ENCODE measurements around the gene DDX50. TPM values are rescaled to one million over a fixed set of nuclear protein-coding genes. Genes with fewer than 3 reads are reported as not detected.

The DDX50 gene
- total RNA-seq, 1 experiment from 2014 or later = 46.9 TPM

DNA sequence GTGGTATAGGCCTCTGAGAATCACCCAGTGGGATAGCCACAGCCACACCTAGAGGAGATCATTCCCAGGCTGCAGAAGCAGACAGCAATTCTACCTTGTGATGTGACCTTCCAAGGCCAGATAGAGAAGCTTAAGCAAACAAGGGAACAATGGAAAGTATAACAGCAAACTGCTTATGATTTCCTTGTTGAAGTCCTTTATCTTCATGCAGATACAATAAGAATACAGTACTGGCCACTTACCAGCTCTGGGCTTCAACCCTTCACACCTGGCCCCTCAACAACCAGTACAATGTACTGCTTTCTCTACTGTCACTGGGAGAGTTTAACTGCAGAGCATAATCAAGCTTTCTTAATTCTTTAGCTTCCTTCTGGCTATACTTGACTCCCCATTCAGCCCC is 22.6 kb upstream of the DDX50 start:
- ATAC-seq (no peak), DNase-seq (ENCODE audit: low read depth, low spot score) (no peak)
- no peaks in the 10 kb centered on the region for H3K9me3 ChIP-seq (ENCODE audit: control insufficient read depth, insufficient read depth, low read depth, low read length)
- TF ChIP-seq POLR2AphosphoS5 (IDR thresholded peaks at IDR 0.05; ENCODE audit: low read depth, low read length) (no peak), TCF7L2 (IDR thresholded peaks at IDR 0.05; ENCODE audit: low read depth, low read length) (no peak), SIN3A (IDR thresholded peaks at IDR 0.05; ENCODE audit: borderline replicate concordance, insufficient read depth, low read depth, low read length) (no peak)
- TF ChIP-seq, protein P1, sequence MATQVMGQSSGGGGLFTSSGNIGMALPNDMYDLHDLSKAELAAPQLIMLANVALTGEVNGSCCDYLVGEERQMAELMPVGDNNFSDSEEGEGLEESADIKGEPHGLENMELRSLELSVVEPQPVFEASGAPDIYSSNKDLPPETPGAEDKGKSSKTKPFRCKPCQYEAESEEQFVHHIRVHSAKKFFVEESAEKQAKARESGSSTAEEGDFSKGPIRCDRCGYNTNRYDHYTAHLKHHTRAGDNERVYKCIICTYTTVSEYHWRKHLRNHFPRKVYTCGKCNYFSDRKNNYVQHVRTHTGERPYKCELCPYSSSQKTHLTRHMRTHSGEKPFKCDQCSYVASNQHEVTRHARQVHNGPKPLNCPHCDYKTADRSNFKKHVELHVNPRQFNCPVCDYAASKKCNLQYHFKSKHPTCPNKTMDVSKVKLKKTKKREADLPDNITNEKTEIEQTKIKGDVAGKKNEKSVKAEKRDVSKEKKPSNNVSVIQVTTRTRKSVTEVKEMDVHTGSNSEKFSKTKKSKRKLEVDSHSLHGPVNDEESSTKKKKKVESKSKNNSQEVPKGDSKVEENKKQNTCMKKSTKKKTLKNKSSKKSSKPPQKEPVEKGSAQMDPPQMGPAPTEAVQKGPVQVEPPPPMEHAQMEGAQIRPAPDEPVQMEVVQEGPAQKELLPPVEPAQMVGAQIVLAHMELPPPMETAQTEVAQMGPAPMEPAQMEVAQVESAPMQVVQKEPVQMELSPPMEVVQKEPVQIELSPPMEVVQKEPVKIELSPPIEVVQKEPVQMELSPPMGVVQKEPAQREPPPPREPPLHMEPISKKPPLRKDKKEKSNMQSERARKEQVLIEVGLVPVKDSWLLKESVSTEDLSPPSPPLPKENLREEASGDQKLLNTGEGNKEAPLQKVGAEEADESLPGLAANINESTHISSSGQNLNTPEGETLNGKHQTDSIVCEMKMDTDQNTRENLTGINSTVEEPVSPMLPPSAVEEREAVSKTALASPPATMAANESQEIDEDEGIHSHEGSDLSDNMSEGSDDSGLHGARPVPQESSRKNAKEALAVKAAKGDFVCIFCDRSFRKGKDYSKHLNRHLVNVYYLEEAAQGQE (IDR thresholded peaks at IDR 0.05; ENCODE audit: insufficient read depth in 1 of 2, low read depth in 2 of 2, low read length in 1 of 2) = no peak
- TF ChIP-seq, protein P2, sequence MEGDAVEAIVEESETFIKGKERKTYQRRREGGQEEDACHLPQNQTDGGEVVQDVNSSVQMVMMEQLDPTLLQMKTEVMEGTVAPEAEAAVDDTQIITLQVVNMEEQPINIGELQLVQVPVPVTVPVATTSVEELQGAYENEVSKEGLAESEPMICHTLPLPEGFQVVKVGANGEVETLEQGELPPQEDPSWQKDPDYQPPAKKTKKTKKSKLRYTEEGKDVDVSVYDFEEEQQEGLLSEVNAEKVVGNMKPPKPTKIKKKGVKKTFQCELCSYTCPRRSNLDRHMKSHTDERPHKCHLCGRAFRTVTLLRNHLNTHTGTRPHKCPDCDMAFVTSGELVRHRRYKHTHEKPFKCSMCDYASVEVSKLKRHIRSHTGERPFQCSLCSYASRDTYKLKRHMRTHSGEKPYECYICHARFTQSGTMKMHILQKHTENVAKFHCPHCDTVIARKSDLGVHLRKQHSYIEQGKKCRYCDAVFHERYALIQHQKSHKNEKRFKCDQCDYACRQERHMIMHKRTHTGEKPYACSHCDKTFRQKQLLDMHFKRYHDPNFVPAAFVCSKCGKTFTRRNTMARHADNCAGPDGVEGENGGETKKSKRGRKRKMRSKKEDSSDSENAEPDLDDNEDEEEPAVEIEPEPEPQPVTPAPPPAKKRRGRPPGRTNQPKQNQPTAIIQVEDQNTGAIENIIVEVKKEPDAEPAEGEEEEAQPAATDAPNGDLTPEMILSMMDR (IDR thresholded peaks at IDR 0.05) = no peak
- ChIA-PET POLR2A (interaction anchor here (0.6 kb wide), 1 partner anchor 410 kb away, joined by 3 read pairs; no protein-coding TSS in a partner anchor), CTCF (interaction anchor here (0.6 kb wide), 1 partner anchor 73 kb away, joined by 5 read pairs; no protein-coding TSS in a partner anchor)
- H3K4me3 ChIP-seq (ENCODE audit: low read depth in 2 of 2, low read length in 2 of 2) = no peak overlapping the region
- H3K27me3 ChIP-seq (ENCODE audit: control insufficient read depth, insufficient read depth, low read length) = no peaks in the 10 kb centered on the region
- H3K36me3 ChIP-seq (ENCODE audit: control insufficient read depth, insufficient read depth, low read length) = no peaks in the 10 kb centered on the region
- intact Hi-C loops (cut with micrococcal nuclease; ENCODE audit: unreplicated experiment) (no loop called here), in situ Hi-C loops (cut with HindIII; ENCODE audit: low pct_unique_long_range_greater_than_20kb, low sequenced_read_pairs) (no loop called here)
- BruUV-seq (replicated peaks) = no TSS peak
- no peaks in the 10 kb centered on the region for H3K4me1 ChIP-seq (ENCODE audit: control insufficient read depth, insufficient read depth, low read length)
- no peak overlapping the region for H3K27ac ChIP-seq (ENCODE audit: low read length)

DNA sequence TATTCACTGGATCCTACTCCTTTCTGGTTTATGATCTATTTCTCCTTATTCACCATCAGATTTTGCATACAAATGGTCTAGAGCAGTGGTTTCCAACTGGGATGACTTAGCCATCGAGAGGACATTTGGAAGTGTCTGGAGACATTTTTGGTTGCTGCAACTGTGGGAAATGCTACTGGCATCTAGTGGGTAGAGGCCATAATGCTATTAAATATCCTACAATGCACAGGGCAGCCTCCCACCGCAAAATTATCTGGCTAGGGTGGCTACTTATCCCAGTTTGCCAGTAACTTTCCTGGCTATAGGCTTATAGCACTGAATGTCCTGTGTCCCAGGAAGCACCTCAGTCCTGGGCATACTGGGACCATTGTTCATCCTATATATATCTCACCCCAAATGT is 21.5 kb upstream of the DDX50 start:
- no peak overlapping the region for H3K4me3 ChIP-seq (ENCODE audit: low read depth in 2 of 2, low read length in 2 of 2)
- no peaks in the 10 kb centered on the region for H3K9me3 ChIP-seq (ENCODE audit: control insufficient read depth, insufficient read depth, low read depth, low read length)
- TF ChIP-seq, protein P2 (IDR thresholded peaks at IDR 0.05) = no peak
- TF ChIP-seq POLR2AphosphoS5 (IDR thresholded peaks at IDR 0.05; ENCODE audit: low read depth, low read length) (no peak), SIN3A (IDR thresholded peaks at IDR 0.05; ENCODE audit: borderline replicate concordance, insufficient read depth, low read depth, low read length) (no peak), TCF7L2 (IDR thresholded peaks at IDR 0.05; ENCODE audit: low read depth, low read length) (no peak)
- TF ChIP-seq, protein P1 (IDR thresholded peaks at IDR 0.05; ENCODE audit: insufficient read depth in 1 of 2, low read depth in 2 of 2, low read length in 1 of 2) = no peak
- no peak for DNase-seq (ENCODE audit: low read depth, low spot score)
- no TSS peak for BruUV-seq (replicated peaks)
- in situ Hi-C loops (cut with HindIII; ENCODE audit: low pct_unique_long_range_greater_than_20kb, low sequenced_read_pairs) = no loop called here
- POLR2A ChIA-PET = no interaction called here
- CTCF ChIA-PET = no interaction called here
- H3K36me3 ChIP-seq (ENCODE audit: control insufficient read depth, insufficient read depth, low read length) = no peaks in the 10 kb centered on the region
- ATAC-seq = no peak
- no peaks in the 10 kb centered on the region for H3K4me1 ChIP-seq (ENCODE audit: control insufficient read depth, insufficient read depth, low read length)
- intact Hi-C loops (cut with micrococcal nuclease; ENCODE audit: unreplicated experiment) = loop anchor here (5.0 kb wide), 1 partner anchor 67 kb away; no protein-coding TSS in a partner anchor
- no peaks in the 10 kb centered on the region for H3K27me3 ChIP-seq (ENCODE audit: control insufficient read depth, insufficient read depth, low read length)
- no peak overlapping the region for H3K27ac ChIP-seq (ENCODE audit: low read length)
